GM19397 (cell line): ENCODE measurements around the gene IL12B.
"Not testable (repeated sequence)": the region's sequence is repeated elsewhere in the genome, so short reads cannot be mapped to it uniquely, and the experiment has no call there.

ENCODE experiments used
- ATAC-seq: cut with Tn5 transposase; IDR thresholded peaks from one replicate; pipeline ENCODE4 v1.9.1; 2021; ENCODE audit warnings: mild to moderate bottlenecking, moderate library complexity; ENCODE audit not compliant: unreplicated experiment

IL12B gene

DNA sequence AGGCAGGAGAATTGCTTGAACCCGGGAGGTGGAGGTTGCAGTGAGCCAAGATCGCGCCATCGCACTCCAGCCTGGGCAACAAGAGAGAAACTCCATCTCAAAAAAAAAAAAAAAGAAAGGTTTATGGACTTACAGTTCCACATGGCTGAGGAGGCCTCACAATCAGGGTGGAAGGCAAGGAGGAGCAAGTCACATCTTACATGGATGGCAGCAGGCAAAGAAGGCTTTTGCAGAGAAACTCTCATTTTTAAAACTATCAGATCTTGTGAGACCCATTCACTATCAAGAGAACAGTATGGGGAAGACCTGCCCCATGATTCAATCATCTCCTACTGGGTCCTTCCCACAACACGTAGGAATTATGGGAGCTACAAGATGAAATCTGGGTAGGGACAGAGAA is 33.0 kb downstream of the IL12B start:
- not testable (repeated sequence) for ATAC-seq

DNA sequence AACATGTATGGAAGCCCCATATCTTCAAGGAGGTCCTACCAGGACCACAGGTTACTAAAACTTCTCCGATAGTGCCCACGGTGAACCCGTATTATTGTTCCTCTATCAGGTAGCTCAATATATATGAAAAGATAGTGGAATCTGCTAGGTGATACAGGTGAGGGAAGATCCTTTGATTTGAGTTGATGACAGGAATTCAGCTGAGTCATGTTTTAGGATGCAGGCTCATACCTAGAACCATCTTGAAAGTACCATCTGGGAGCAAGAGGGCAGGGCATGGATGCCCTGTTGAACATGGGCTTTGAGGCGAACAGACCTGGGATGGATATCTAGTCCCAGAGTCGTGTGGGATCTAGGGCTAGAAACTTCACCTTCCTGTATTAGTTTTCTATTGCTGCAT is 35.4 kb downstream of the IL12B start:
- no peak for ATAC-seq

DNA sequence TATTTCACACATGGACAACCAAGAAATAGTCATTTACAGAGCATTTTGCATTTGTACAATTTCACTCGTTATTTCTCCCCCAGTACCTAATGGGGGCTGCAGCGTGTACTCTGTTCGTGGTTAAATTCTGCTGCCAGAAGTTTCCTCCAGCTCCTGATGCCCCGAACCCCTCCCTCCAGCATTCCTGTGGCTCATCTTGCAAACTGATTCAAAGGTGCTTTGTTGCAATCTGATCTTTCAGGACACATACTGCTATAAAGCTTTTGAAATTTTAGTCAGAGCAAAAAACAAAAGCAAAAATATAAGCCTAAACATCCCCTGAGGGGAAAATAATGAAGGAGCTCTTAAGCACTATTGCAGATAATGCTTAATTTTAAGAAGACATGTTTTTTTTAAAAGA is 39.5 kb downstream of the IL12B start:
- ATAC-seq, result no peak

DNA sequence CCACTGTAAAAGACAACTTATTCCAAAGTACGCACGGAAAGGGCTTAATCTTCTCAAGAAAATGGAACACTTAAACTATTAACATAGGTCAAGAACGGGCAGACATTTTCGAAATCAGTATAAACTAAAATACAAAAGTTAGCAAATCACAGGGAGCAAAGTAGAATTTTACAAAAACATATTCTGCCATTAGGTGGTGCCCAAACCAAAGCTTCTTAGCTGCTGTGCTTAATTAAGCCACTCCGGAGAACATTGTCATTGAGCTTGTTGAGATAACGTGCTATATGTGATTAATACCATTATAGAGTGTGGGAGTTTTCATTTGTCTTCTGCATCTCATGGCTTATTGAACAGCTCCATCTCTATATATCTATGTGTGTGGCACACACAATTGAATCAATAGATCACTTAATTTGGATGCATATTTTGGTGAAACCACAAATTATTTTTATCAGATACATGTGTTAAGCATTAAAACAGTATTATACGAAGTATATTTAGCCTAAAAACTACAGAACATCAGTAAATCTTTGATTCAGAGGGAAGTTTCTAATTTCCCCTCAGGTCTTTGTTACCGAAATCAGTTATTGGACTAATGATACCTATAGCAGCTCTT is 43.8 kb downstream of the IL12B start:
- no peak for ATAC-seq

DNA sequence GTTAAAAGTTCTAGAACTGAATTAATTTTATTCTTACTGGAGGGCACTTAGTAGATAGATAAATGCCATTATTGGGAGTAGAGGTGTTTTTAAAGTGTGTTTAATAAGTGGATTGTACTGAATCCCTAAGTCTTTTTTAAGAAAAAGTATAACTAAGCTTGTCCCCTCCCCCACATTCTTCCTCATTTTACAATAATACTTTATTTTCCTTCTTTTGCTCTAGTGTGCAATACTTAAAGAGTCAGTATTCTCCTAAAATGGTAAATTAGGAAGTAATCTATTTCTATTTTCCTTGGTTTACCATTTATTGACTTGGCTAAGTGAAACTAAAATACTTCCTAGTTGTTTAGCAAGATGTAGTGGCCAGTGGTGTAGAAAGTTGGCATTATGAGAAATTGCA is 55.6 kb downstream of the IL12B start:
- ATAC-seq, result no peak

DNA sequence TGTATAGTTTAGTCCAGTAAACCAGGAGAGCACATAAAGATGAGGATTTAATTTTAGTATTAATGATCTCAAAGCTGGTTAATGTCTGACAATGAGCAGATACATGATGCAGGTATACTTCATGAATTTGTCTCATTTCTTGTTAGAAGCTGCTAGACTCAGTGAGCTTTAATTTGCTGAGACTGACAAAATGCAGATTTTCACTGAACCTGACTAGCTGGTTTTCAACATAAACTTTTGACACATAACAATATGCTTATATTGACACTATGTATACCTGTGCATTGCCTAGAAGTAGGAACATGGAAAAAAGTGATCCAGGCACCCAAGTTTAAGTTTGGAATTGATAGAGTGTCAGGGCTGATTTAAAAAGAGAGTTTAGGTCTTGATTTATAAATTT is 56.4 kb downstream of the IL12B start:
- no peak for ATAC-seq

DNA sequence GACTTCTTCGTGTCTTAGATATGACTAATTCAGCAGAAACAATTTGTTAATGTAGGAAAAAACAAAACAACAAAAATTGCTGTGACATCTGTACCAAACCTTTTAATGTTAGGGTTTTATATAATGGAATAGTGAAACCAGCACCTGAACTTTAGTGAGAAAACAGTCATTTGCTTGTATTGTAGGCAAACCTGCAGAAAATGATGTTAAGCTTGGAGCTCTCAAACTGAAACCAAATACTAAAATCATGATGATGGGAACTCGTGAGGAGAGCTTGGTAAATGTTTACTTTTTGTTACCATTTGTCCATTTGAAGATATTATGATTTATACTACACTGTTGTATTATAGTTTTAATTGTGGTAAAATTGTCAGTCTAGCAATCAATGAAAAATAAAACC is 60.6 kb downstream of the IL12B start:
- ATAC-seq, result no peak

DNA sequence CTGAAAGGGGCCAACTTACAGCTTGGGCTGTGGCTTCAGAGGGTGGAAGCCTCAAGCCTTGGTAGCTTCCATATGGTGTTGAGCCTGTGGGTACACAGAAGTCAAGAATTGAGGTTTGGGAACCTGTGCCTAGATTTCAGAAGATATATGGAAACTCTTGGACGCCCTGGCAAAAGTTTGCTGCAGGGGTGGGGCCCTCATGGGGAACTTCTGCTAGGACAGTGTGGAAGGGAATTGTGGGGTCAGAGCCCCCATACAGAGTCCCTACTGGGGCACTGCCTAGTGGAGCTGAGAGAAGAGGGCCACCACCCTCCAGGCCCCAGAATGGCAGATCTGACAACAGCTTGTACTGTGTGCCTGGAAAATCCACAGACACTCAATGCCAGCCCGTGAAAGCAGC is 63.5 kb downstream of the IL12B start:
- not testable (repeated sequence) for ATAC-seq
